GM12872 (cell line): ENCODE results near the gene C4orf51.

Experiments used
- TF ChIP-seq, protein P1 (sequence below): IDR thresholded peaks from 3 replicates; pipeline ENCODE4 v1.5.1; 2011; ENCODE audit warnings: low read depth, mild to moderate bottlenecking, low read length, moderate library complexity; ENCODE audit not compliant: insufficient read depth

The C4orf51 gene

DNA sequence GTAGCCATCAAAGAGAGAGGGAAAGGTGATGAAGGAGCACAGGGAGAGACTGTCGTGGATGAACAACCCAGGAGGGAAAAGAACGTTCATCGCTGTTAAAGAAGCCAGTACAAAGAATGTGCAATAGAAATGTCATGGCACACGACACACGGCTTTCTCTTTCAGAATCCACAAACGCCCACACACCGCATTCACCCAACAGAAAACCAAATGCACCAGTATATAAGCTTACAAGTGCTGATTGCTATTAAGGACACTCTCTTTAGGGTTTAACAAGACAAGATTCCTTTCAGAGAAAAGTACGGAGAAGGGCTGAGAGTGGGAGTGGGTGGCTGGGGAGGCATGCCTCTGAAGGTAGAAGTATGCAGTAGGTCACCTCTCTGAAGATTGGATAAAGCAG is 80.2 kb downstream of the C4orf51 start:
- TF ChIP-seq, protein P1, sequence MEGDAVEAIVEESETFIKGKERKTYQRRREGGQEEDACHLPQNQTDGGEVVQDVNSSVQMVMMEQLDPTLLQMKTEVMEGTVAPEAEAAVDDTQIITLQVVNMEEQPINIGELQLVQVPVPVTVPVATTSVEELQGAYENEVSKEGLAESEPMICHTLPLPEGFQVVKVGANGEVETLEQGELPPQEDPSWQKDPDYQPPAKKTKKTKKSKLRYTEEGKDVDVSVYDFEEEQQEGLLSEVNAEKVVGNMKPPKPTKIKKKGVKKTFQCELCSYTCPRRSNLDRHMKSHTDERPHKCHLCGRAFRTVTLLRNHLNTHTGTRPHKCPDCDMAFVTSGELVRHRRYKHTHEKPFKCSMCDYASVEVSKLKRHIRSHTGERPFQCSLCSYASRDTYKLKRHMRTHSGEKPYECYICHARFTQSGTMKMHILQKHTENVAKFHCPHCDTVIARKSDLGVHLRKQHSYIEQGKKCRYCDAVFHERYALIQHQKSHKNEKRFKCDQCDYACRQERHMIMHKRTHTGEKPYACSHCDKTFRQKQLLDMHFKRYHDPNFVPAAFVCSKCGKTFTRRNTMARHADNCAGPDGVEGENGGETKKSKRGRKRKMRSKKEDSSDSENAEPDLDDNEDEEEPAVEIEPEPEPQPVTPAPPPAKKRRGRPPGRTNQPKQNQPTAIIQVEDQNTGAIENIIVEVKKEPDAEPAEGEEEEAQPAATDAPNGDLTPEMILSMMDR, result no peak

DNA sequence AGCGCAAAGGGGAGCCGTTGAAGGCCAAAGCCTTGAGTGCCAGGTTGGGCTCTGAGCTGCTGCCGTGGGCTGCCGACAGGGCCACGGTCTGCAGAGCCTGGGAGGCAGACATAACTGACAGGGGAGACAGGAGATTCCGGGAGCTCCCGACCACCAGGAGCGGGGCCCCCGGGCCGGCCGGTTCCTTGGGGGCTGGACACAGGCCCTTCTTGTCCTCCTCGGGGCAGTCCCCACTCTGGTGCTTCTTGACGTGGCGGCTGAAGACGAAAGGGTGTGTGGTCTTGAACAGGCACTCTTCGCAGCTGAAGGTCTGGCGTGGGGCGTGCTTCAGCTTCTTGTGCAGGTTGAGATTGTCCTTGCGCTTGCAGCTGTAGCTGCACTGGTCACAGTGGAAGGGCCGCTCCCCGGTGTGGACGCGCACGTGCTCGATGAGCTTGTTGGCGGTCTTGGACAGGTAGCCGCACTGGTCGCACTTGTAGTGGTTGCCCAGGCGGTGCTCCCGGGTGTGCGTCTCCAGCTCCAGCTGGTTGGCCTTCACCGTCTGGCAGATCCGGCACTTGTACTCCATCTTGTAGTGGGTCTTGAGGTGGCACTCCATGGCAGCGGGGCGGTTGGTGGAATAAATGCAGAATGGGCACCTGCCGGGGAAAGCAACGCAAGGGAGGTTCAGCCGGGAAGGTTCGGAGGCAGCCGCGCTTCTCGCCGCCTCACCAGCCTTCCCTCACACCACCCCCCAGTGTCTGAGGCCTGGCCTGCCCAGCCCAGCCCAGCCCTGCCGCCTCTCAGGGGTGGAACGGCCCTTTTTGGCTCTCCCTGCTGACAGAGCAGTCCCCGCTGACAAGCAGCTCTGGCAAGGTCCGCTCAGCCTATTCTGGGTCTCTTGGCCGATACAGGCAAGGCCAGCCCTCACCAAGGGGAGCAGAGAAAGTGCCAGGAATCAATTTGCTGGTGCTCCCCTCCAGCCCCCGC is 81.3 kb downstream of the C4orf51 start:
- TF ChIP-seq, protein P1, result no peak

DNA sequence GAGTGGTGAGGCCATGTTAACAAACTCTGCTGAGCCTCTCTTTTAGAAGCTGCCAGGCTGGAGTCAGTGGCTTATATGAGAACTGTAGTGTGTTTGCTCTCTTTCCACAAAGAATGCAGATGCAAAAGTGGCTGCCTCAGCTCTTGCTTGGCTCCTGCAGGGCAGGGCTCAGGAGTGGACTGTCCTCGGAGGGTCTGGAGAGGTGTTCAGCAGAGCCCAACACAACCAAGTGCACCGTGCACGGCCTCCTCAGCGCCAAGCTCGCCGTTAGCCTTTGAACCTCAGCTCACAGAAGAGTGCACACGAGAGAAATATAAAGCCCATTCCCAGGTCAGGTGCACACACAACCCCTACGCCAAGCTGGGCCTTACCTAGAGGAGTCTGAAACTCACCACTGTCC is 82.8 kb downstream of the C4orf51 start:
- TF ChIP-seq, protein P1, result no peak

DNA sequence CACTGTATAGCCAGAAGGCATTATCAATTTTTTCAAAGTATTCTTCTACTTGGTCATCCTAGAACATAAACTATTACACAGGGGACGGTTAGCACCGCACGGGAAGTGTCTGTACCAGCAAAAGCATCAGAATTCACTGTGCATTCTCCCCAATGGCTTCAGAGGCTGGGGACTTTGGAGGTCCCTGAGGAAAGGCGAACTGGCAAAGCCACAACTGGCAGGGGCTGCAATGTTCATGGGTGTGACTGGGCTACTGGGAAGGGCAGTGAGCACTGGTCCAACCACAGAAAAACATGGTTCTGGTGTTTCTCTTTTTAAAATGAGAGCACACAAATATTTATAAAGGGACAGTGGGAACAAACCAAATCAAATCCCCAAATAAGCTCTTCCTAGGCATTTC is 83.5 kb downstream of the C4orf51 start:
- TF ChIP-seq, protein P1, result no peak

DNA sequence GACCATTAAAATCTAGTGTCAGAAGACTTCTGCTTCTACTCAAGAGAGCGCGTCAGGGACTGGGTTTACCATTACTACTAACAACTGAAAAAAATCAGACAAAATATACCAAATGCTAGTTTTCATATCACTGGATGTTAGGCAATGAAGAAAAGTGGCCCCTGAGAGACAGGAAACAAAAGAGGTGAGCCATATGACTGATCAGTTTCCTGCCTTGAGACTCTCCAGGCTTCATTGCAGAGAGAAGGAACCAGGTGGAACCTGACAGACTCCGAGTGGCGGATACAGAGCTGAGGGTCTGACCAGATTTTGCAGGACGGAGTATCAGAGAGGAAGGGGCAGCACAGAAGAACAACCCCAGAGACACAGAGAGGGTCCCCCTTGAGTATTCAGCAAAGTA is 86.3 kb downstream of the C4orf51 start:
- TF ChIP-seq, protein P1, result no peak

DNA sequence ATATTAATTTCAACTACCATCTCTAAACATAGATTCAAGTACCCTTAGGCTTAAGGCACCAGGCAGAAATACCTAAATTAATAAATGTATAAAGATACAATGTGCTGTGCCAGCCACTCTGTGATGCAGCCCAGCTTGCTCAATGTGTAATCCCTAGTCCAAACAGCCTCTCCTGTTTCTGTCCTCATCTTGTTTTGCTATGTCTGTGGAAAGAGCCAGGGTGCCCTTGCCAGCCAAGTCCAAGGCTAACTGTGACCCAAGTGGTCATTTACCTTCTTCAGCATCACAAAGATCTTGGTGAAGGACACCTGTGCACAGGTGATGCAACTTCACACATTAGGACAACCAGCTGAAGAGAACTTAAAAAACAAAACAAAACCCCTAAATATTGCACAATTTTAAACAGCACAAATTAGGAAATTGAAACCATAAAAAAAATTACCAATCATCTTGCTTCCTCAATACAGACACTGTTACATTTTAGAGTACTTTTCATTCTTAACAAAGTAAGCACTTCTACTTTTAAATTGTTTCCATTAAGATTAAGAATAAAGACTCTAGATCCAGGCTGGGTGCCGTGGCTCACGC is 89.6 kb downstream of the C4orf51 start:
- TF ChIP-seq, protein P1, result no peak

DNA sequence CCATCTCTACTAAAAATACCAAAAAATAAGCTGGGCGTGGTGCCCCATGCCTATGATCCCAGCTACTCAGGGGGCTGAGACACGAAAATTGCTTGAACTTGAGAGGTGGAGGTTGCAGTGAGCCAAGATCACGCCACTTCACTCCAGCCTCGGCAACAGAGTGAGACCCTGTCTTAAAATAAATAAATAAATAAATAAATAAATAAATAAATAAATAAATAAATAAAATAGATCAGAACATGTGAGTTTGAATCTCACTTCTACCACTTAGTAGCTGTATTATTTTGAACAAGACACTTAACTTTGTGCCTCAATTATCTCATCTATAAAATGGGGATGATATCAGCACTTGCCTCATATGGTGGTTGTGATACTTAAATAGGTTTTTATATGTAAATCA is 90.2 kb downstream of the C4orf51 start:
- TF ChIP-seq, protein P1, result no peak
